Osteoblast (primary cell): ENCODE measurements around the gene PSMC3IP. TPM values are rescaled to one million over a fixed set of nuclear protein-coding genes. Genes with fewer than 3 reads are reported as not detected.

Source experiments
- DNase-seq: peaks from one replicate; pipeline ENCODE4 v3.0.0; 2011; ENCODE audit warnings: low spot score, mixed read lengths; ENCODE audit not compliant: insufficient read length; ENCODE audit errors: missing footprints
- H2AFZ ChIP-seq: 2 replicates; pipeline ENCODE4 v1.6.0; 2011; ENCODE audit warnings: mild to moderate bottlenecking, low read length
- H3K27ac ChIP-seq: 2 replicates; pipeline ENCODE4 v1.5.1; 2011; ENCODE audit warnings: mild to moderate bottlenecking, low read depth, low read length, moderate library complexity
- H3K27me3 ChIP-seq: 2 replicates; pipeline ENCODE4 v1.6.0; 2012; ENCODE audit warnings: mild to moderate bottlenecking, control low read depth, inconsistent platforms, low read length, moderate library complexity; ENCODE audit not compliant: insufficient read depth
- H3K36me3 ChIP-seq: 2 replicates; pipeline ENCODE4 v1.5.1; 2011; ENCODE audit warnings: mild to moderate bottlenecking, low read length, control low read depth, moderate library complexity; ENCODE audit not compliant: insufficient read depth
- H3K4me1 ChIP-seq: 2 replicates; pipeline ENCODE4 v1.5.1; 2011; ENCODE audit warnings: mild to moderate bottlenecking, low read length, control low read depth, moderate library complexity; ENCODE audit not compliant: insufficient read depth
- H3K4me2 ChIP-seq: 2 replicates; pipeline ENCODE4 v1.6.0; 2011; ENCODE audit warnings: mild to moderate bottlenecking, low read length; ENCODE audit not compliant: insufficient read depth
- H3K4me3 ChIP-seq: fragments of 200-600 bp; sonication (generic); 3 replicates; pipeline ENCODE4 v1.5.1; 2012; ENCODE audit warnings: mild to moderate bottlenecking, low read length, inconsistent platforms; ENCODE audit not compliant: insufficient read depth
- H3K79me2 ChIP-seq: 2 replicates; pipeline ENCODE4 v1.6.0; 2012; ENCODE audit warnings: mild to moderate bottlenecking, low read length, control low read depth, inconsistent platforms; ENCODE audit not compliant: insufficient read depth
- H3K9me3 ChIP-seq: 2 replicates; pipeline ENCODE4 v1.5.1; 2011; ENCODE audit warnings: low read depth, low read length, control low read depth
- H4K20me1 ChIP-seq: 2 replicates; pipeline ENCODE4 v1.6.0; 2012; ENCODE audit warnings: mild to moderate bottlenecking, low read length, control low read depth; ENCODE audit not compliant: insufficient read depth
- CTCF ChIP-seq: IDR thresholded peaks from 2 replicates; pipeline ENCODE4 v1.5.1; 2011; ENCODE audit warnings: mild to moderate bottlenecking, low read depth, low read length, moderate library complexity; ENCODE audit errors: extremely low read depth
- total RNA-seq: library from RNA; depleted of rRNA; stranded (reverse); fragments of >200 nt; gene quantifications from 2 replicates; pipeline ENCODE4 v1.2.3, GENCODE V29; 2012

PSMC3IP gene
- total RNA-seq, 1 donor = 1.8 TPM

- peak; percentile 99 for DNase-seq
- H3K27ac ChIP-seq = peak within 1 kb of the TSS; percentile 82
- no peaks in the 10 kb centered on the region for H3K9me3 ChIP-seq
- H3K27me3 ChIP-seq = no peaks in the 10 kb centered on the region
- peaks cover 25% of the 10 kb centered on the region for H3K36me3 ChIP-seq
- H3K4me1 ChIP-seq = peaks cover 18% of the 10 kb centered on the region
- TF ChIP-seq CTCF = peak; percentile 21
- H3K79me2 ChIP-seq = peaks cover 55% of the 10 kb centered on the region
- H3K4me3 ChIP-seq = peak within 1 kb of the TSS; percentile 94
- peak within 1 kb of the TSS; percentile 89 for H2AFZ ChIP-seq
- peaks cover 16% of the 10 kb centered on the region for H4K20me1 ChIP-seq
- peak within 1 kb of the TSS; percentile 92 for H3K4me2 ChIP-seq
Observed at GRCh38 chr17:42609182-42609813, 31.8 kb upstream of the PSMC3IP start, which contains the start of the genes RETREG3 and TUBG1. Gene RETREG3 (minus strand): TSS chr17:42609374. CDS start chr17:42609324, 50 bp downstream. Gene TUBG1 (plus strand): TSS chr17:42609683. CDS start chr17:42609738, 55 bp downstream.

GRCh38 chr17:42608305-42609181 is 31.0 kb upstream of the PSMC3IP start:
- Histone ChIP-seq H3K4me3 (peak overlapping the region; percentile 94), H3K36me3 (peaks cover 20% of the 10 kb centered on the region), H3K27ac (peak overlapping the region; percentile 82), H3K9me3 (no peaks in the 10 kb centered on the region), H3K27me3 (no peaks in the 10 kb centered on the region), H2AFZ (peak overlapping the region; percentile 81), H3K79me2 (peaks cover 59% of the 10 kb centered on the region), H4K20me1 (peaks cover 16% of the 10 kb centered on the region), H3K4me2 (peak overlapping the region; percentile 92), H3K4me1 (peaks cover 18% of the 10 kb centered on the region)
- DNase-seq = peak; percentile 43
- TF ChIP-seq CTCF = no peak

GRCh38 chr17:42607769-42608168 is 30.2 kb upstream of the PSMC3IP start:
- Histone ChIP-seq H3K4me3 (peak overlapping the region; percentile 94), H3K4me1 (peaks cover 18% of the 10 kb centered on the region), H3K27me3 (no peaks in the 10 kb centered on the region), H2AFZ (no peak overlapping the region), H3K4me2 (peak overlapping the region; percentile 92), H4K20me1 (peaks cover 24% of the 10 kb centered on the region), H3K9me3 (no peaks in the 10 kb centered on the region), H3K36me3 (peaks cover 12% of the 10 kb centered on the region), H3K27ac (no peak overlapping the region), H3K79me2 (peaks cover 67% of the 10 kb centered on the region)
- no peak for TF ChIP-seq CTCF
- peak; percentile 53 for DNase-seq

- Histone ChIP-seq H4K20me1 (peaks cover 39% of the 10 kb centered on the region), H3K79me2 (peaks cover 89% of the 10 kb centered on the region)
Observed at GRCh38 chr17:42603318-42603717, 25.8 kb upstream of the PSMC3IP start.

More at GRCh38 chr17:42603318-42603717, 25.8 kb upstream of the PSMC3IP start:
- Histone ChIP-seq H3K4me3 (no peak overlapping the region), H3K27ac (no peak overlapping the region), H3K4me2 (no peak overlapping the region), H2AFZ (no peak overlapping the region), H3K9me3 (no peaks in the 10 kb centered on the region), H3K4me1 (peaks cover 15% of the 10 kb centered on the region), H3K36me3 (no peaks in the 10 kb centered on the region), H3K27me3 (no peaks in the 10 kb centered on the region)
- DNase-seq = no peak
- no peak for TF ChIP-seq CTCF
